SK-N-SH (cell line): ENCODE measurements around the gene PRRX1. TPM values are rescaled to one million over a fixed set of nuclear protein-coding genes. Genes with fewer than 3 reads are reported as not detected.
A peak's percentile ranks its signal among the peaks of the same experiment; 100 is the strongest.

ENCODE experiments used
- CHD2 ChIP-seq: fragments of 150-350 bp; IDR thresholded peaks from 2 replicates; pipeline ENCODE4 v1.6.1; 2018; ENCODE audit warnings: low read length; ENCODE audit not compliant: partially characterized antibody
- CTCF ChIP-seq: fragments of 200-600 bp; sonication (generic); IDR thresholded peaks from 2 replicates; pipeline ENCODE4 v1.6.1; 2017; ENCODE audit warnings: antibody characterized with exemption, mild to moderate bottlenecking, moderate library complexity
- EZH2phosphoT487 ChIP-seq: fragments of 200-600 bp; sonication (generic); IDR thresholded peaks from 2 replicates; pipeline ENCODE4 v1.6.1; 2017; ENCODE audit warnings: low read depth, mixed run types, mild to moderate bottlenecking, antibody characterized with exemption, moderate library complexity, borderline replicate concordance
- FOXJ3 ChIP-seq: sonication (generic); formaldehyde crosslinking; IDR thresholded peaks from 2 replicates; pipeline ENCODE4 v1.5.1; 2020; ENCODE audit warnings: mild to moderate bottlenecking, missing genetic modification reagents
- FOXM1 ChIP-seq: IDR thresholded peaks from 2 replicates; pipeline ENCODE4 v1.4.0; 2012; ENCODE audit warnings: low read depth, mild to moderate bottlenecking
- GATA2 ChIP-seq: sonication (generic); formaldehyde crosslinking; IDR thresholded peaks from 2 replicates; pipeline ENCODE4 v1.5.0; 2020; ENCODE audit warnings: mild to moderate bottlenecking, missing genetic modification reagents
- IRF3 ChIP-seq: fragments of 150-350 bp; IDR thresholded peaks from 2 replicates; pipeline ENCODE4 v1.6.1; 2016; ENCODE audit warnings: mild to moderate bottlenecking, low read depth, low read length
- MEF2A ChIP-seq: IDR thresholded peaks from 2 replicates; pipeline ENCODE4 v1.4.0; 2012; ENCODE audit warnings: low read depth, borderline replicate concordance
- MXI1 ChIP-seq: IDR thresholded peaks from 2 replicates; pipeline ENCODE4 v1.6.1; 2012; ENCODE audit warnings: mild to moderate bottlenecking, low read depth, low read length, improper control_type of control experiment
- NRF1 ChIP-seq: IDR thresholded peaks from 2 replicates; pipeline ENCODE4 v1.6.1; 2012; ENCODE audit warnings: low read depth, mild to moderate bottlenecking, low read length
- RCOR1 ChIP-seq: fragments of 150-350 bp; IDR thresholded peaks from 2 replicates; pipeline ENCODE4 v1.6.1; 2017; ENCODE audit warnings: antibody characterized with exemption, low read length
- REST ChIP-seq: IDR thresholded peaks from 2 replicates; pipeline ENCODE4 v1.6.1; 2012; ENCODE audit warnings: mild to moderate bottlenecking, low read depth, low read length, moderate library complexity
- RXRA ChIP-seq: IDR thresholded peaks from 2 replicates; pipeline ENCODE4 v1.4.0; 2012; ENCODE audit warnings: low read depth, mild to moderate bottlenecking, borderline replicate concordance
- SIN3A ChIP-seq: IDR thresholded peaks from 2 replicates; pipeline ENCODE4 v1.6.1; 2012; ENCODE audit warnings: low read depth, mild to moderate bottlenecking, low read length, moderate library complexity, borderline replicate concordance
- TAF1 ChIP-seq: IDR thresholded peaks from 2 replicates; pipeline ENCODE4 v1.6.1; 2012; ENCODE audit warnings: low read depth, mild to moderate bottlenecking, low read length, moderate library complexity, borderline replicate concordance
- TEAD4 ChIP-seq: IDR thresholded peaks from 2 replicates; pipeline ENCODE4 v1.4.0; 2012; ENCODE audit warnings: mild to moderate bottlenecking, borderline replicate concordance; ENCODE audit not compliant: insufficient read depth
- USF1 ChIP-seq: IDR thresholded peaks from 2 replicates; pipeline ENCODE4 v1.4.0; 2012; ENCODE audit warnings: low read depth, borderline replicate concordance
- USF2 ChIP-seq: fragments of 150-350 bp; IDR thresholded peaks from 2 replicates; pipeline ENCODE4 v1.6.1; 2017; ENCODE audit warnings: antibody characterized with exemption, low read length, low read depth, borderline replicate concordance
- ZBTB33 ChIP-seq: IDR thresholded peaks from 2 replicates; pipeline ENCODE4 v1.4.0; 2012; ENCODE audit warnings: low read depth, borderline replicate concordance
- polyA plus RNA-seq, 3 experiments: library from polyadenylated mRNA; depleted of rRNA; stranded (reverse); fragments of >200 nt; gene quantifications; 2 replicates each; pipeline ENCODE4 v1.2.3, GENCODE V29; 2012

The PRRX1 gene
- polyA plus RNA-seq, 1 of the 3 experiments (the other 2 are of a cell fraction), result 356 TPM

- TF ChIP-seq CTCF (no peak), MXI1 (no peak), RXRA (peak; percentile 80; the same call in 1 of the 2 replicates), RCOR1 (no peak), FOXJ3 (CRISPR knock-in tag) (no peak), FOXM1 (peak; percentile 87), REST (no peak), MEF2A (no peak), SIN3A (0 out of 2 replicates have a peak, but pooled peaks have one; percentile 31), CHD2 (no peak), USF2 (no peak), IRF3 (no peak), TAF1 (no peak), EZH2phosphoT487 (no peak), GATA2 (no peak), ZBTB33 (peak; percentile 71; the same call in 1 of the 2 replicates), NRF1 (no peak), TEAD4 (peak; percentile 65; the same call in 1 of the 2 replicates), USF1 (no peak)
- TF ChIP-seq, all 33 proteins: peak for 14
These were observed 44.2 kb downstream of the PRRX1 start (continued) for GRCh38 chr1:170707959-170708655.
